OCI-M2 (cell line): Measurements from ENCODE around the gene MAML2.

Experiments
- DNase-seq: peaks from one replicate; lab custom pipeline; 2025; ENCODE audit not compliant: unreplicated experiment; lab: John Stamatoyannopoulos, UW

Gene MAML2

GRCh38 chr11:96339706-96340554 is 3.1 kb downstream of the MAML2 start:
- DNase-seq = no peak

DNA sequence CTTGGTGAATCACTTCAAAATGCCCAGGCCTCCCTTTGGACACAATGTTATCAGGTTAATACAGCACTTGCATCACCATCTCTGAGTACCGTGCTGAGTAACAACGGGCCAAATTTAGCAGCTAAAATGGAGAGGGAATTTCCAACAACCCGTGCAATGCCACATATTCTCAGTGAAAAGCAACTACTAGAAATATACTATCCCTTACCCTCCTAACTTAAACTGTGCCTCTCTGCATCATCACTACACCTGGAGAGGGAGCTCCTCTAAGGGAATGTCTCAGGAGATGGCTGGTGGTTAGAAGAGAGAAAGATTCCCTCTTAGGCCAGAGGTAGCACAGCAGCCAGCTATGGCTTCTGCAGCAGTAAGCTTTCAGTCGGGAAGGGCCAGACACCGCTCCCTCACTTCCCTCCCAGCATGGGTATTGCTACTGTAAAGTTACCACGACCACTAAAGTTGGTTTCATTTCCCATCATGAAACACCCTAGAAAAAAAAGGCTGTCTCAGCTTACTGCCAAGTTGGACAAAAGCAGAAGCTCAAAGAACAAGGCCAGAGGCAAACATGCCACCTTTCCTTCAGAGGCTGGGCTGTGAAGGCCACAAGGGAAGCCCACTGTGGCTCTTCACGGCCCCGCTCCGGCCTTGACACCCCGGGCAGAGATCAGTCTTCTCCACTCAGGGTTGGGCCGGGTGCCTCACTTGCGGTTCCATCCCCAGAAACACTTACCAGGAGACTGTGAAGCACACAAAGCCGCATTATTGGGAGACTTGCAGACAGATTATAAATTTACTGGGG is 3.9 kb downstream of the MAML2 start:
- DNase-seq = no peak

DNA sequence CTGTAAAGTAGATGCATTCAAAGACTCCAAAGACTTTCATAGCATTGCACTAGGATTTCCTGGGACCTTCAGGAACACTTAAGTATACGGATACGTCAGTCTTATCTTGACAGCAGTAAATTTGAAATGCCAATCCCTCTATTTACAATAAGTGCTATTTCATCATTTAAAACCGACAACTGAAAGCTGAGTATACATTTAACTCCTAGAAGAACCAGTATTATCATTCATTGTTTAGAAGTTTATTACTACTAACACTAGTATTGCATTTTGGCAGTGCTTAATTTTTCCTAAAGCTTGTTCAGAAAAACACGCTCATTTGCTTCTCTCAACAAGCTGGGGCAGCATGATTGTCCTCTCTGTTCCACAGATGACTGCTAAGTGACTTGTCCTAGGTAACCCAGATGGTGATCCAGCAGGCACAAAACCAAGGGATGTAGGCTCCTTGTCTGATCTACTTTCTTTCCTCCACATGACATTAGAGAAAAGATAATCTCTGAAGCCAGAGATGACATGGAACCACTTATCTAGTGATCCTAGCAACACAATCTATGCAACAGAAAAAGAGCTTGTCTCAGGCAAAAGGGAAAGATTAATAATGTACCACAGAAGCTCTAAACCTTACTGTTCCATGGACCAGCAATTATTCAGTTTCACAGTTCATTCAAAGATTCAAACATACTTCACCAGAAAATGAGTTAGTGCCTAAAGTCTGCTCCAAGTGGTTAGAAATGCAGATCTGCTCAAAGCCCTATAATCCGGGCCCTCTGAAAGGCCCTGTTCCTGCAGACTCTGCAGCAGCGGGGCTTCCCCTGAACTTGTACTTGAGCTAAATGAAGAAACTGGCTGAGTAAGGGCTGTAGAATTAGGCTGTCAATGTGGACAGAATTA is 5.2 kb downstream of the MAML2 start:
- no peak for DNase-seq

GRCh38 chr11:96335388-96335787 is 7.6 kb downstream of the MAML2 start:
- no peak for DNase-seq

DNA sequence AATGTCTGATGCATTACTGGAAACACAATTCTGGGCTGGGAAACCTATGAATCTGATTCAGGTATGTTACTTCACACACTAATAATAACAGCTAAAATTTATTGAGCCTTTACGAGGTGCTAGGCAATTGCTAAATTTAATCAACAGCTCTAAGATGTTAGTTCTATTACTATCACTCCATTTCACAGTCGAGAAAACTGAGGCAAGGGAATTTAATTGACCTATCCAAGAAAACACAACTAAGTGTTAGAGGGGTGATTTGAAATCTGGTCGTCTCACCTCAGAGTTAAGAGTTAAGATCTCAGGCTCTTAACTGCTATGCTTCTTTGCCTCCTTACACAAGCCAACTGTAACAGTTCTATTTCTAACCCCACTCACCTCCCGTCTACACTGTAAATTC is 8.8 kb downstream of the MAML2 start:
- DNase-seq = no peak

- no peak for DNase-seq
Observed at GRCh38 chr11:96333191-96333719, 9.7 kb downstream of the MAML2 start.

- DNase-seq = no peak
Observed at GRCh38 chr11:96332126-96332771, 10.7 kb downstream of the MAML2 start.

- DNase-seq = no peak
Observed at GRCh38 chr11:96331699-96332116, 11.3 kb downstream of the MAML2 start.

GRCh38 chr11:96330511-96330859 is 12.5 kb downstream of the MAML2 start:
- no peak for DNase-seq

DNA sequence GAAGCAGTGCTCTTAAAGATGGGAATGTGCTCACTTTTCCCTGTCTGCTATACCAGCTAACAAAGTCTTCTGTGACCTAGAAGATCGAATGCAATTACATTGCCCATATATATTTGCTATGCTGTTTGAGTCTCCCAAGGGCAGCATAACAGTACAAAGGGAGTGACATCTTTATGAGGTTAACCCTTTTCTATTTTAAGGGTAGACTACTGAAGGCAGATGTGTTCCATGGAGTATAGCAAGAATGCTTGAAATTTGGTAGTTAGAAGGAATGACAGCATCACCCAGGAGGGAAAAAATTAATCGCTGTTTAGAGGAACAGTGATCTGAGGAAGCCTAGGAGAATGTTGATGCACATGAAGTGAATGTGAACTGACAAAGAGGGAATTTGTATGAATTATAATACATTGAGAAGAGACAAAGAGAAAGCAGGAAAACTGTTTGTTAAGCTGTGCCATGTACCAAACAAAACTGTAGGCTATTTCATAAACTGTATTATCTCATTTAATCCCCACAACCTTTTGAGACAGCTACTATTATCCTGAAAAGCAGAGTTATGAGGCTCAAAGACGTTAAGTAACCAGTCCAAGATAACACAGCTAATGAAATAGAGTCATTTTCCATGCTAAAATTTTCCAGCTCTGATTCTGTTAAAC is 13.0 kb downstream of the MAML2 start:
- DNase-seq = no peak

DNA sequence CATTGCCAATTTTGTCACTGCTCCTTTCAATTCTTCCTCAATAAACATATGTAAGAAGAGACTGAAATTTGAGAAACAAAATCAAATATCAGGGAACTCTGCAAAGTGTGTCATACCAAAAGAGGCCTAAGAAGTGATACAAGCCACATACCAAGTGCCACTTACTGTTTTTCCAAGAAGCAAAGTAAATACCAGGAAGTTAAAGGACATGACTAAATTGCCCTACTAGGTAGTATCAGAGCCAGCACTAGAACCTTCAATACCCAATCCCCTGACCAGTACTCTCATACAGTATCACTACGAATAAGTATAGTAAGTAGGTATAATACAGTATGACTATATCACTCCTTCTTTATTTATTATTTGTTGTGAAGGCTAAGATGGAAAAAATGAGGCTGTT is 13.6 kb downstream of the MAML2 start:
- DNase-seq = no peak

DNA sequence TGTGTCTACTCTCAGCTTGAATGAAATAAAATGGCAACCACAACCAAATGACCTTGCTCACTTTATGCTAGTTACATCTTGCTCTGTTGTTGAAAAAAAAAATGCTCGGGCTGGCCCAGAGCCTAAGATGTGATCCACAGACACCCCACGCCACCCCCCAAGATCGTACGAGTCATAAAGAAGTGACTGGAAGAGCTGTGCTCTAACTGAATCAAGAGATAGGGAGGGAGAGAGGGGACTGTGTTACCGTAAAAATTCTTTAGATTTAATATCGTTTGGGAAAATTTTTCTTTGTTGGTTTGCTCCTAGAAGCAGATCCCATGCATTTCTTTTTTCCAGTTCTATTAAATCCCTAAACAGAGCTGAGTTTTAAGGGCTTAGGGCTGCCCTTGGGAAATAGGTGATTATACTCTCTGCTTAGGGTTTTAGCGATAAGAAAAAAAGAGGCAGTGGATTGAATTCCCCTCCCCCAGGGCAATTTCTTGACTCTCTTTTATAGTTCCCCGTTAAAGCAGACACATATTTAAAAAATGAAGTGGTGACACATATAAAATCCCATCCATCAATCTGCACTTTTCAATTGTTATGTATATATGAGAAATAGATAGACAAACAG is 14.5 kb downstream of the MAML2 start:
- no peak for DNase-seq

DNA sequence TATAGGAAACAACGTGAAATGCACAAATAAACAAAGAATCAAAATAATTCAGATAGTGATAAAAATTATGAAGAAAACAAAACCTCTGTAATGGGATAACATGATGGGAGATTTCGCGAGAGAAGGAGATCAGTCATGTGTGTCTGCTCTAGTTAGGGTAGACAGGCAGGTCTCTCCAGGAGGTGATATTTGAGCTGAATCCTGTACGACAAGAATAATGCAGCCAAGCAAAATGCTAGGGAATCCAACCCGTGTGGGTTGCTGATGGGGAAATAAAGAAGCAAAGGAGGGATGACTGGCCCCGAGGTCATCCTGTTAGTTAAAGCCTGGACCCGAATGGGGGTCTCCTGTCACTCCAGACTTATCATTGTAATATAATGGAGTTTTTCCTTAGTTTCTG is 16.0 kb downstream of the MAML2 start:
- DNase-seq = no peak

DNA sequence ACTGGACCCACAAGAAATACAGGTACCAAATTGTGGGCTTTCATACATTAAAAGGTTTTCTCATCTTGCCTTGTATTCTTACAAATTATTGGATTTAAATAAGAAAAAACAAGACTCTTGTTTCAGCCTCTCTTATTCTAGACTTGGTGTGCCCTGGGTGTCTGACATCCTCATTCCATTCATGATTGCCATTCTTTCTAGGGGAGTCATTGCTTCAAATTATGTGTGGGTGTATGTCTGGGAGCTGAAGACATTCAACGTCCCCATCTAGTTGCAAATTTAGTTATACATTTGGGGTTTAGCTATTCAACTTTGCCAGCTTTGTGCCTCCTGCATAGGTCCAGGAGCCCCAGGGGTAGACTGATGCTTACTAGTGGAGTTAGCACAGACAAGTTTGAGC is 18.1 kb downstream of the MAML2 start:
- DNase-seq = no peak

- DNase-seq = no peak
Observed at GRCh38 chr11:96323642-96323985, 19.4 kb downstream of the MAML2 start.

DNA sequence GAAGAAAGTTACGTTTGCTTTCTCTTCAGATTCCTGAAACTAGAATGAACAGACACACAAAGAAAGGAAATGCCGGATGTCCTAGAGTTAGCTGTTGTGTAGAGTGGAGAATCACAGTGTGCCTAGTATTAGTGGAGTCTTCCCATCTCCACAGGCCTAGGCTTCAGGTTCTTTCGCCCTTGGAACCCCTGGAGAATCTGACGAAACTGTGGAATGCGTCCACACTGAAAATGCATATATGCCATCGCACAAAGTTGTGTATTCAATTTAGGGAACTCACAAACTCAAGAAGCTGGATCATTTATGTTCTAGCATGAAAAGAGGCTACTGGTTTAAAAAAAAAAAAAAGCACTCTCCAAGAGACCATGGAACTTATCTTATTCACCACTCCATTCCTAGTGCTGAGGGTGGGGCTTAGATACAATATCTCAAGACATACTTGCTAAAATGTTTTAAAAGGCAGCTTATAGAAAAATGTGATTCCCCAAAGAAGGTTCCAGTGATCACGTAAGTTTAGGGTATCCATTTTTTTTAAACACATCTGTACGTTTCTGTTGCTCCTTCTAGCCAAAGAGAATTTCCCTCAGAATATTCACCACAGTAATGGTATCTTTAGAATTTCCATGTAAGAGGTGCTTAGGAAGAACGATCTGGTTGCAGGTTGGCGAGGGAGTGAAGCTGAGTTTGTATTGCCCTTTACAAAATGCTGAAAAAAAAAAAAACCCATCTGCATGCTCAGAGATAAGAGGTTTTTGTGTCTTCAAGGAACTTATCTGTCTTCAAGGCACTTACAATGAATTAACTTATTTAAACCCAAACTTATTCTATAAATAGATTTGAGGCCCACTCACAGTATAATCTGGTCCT is 20.0 kb downstream of the MAML2 start:
- DNase-seq = no peak

- no peak for DNase-seq
Observed at GRCh38 chr11:96321091-96321490, 21.9 kb downstream of the MAML2 start.

DNA sequence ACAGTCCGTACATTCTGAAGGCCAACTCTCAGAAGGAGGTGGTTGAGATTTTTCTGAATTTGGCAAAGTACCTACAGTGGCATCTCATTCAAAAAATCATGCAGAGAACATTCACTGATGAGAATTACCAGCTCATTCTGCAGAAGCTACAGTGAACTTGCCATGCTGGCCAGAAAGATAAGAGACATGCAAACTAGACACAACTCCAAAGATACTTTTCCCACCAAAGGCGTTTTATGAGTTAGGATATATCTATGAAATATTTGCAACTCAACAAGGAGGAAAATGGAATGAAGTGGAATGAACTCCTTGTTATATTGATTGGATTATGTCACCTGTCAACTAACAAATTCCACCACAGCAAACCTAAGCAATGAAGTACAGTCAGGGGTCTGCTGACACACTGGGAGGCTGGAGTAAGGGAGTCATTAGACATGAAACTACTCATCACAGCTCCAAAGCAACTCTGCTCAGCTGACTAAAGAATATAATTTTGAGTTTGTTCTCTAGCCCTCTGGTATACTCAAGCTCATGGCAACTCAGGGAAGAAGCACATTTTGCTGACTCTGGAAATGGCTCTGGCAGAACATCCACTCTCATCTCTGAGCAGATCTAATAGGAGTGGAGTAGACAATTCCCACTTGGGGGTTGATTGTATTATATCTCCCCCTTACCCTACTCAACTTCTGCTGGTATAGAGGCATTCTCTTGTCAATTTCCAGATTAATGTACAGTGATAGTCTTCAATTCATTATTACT is 22.9 kb downstream of the MAML2 start:
- DNase-seq = no peak
